ENCODE results near the gene SSBP4. TPM values are rescaled to one million over a fixed set of nuclear protein-coding genes. Genes with fewer than 3 reads are reported as not detected.

The SSBP4 gene
- total RNA-seq, 1 experiment from 2014 or later: 51.2 TPM

DNA sequence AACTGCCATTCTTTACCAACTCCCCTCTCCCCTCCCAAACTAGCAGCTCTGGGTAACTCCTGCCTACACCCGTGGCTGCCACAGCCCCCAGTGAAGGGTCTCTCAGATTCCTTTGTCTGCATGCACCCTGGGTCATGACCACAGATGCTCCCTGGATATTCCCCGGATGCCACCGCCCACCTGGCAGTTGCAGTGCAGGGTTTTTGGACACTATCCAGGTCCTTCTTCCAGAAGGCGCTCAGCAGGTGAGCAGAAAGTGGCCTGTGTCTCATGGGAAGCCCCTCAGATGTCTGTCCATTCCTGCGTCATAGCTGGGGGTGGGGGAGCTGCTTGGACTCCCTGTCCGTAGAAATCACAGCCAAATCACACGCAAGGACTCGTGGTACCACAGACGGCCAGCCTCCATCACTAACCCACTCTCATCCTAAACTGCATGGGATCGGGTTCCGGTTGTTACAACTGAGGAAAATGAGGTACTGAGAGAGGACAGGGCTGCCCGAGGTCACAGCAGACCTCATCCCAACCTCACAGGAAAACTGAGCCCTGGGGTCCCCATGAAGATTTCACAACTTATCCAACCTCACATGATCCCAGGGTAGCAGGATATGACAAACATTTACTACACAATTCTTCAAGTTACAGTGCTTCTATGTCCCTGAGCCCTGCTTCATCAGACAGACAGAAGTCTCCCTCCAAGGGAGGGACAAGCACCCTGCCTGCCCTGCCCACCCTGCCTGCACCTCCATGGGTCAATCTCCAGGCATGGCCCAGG is 64.1 kb downstream of the SSBP4 start (continued):
- TF ChIP-seq, protein P1, sequence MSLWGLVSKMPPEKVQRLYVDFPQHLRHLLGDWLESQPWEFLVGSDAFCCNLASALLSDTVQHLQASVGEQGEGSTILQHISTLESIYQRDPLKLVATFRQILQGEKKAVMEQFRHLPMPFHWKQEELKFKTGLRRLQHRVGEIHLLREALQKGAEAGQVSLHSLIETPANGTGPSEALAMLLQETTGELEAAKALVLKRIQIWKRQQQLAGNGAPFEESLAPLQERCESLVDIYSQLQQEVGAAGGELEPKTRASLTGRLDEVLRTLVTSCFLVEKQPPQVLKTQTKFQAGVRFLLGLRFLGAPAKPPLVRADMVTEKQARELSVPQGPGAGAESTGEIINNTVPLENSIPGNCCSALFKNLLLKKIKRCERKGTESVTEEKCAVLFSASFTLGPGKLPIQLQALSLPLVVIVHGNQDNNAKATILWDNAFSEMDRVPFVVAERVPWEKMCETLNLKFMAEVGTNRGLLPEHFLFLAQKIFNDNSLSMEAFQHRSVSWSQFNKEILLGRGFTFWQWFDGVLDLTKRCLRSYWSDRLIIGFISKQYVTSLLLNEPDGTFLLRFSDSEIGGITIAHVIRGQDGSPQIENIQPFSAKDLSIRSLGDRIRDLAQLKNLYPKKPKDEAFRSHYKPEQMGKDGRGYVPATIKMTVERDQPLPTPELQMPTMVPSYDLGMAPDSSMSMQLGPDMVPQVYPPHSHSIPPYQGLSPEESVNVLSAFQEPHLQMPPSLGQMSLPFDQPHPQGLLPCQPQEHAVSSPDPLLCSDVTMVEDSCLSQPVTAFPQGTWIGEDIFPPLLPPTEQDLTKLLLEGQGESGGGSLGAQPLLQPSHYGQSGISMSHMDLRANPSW (CRISPR knock-in tag; conservative IDR thresholded peaks at IDR 0.05; ENCODE audit: low read depth): no peak
- TF ChIP-seq, protein P2, sequence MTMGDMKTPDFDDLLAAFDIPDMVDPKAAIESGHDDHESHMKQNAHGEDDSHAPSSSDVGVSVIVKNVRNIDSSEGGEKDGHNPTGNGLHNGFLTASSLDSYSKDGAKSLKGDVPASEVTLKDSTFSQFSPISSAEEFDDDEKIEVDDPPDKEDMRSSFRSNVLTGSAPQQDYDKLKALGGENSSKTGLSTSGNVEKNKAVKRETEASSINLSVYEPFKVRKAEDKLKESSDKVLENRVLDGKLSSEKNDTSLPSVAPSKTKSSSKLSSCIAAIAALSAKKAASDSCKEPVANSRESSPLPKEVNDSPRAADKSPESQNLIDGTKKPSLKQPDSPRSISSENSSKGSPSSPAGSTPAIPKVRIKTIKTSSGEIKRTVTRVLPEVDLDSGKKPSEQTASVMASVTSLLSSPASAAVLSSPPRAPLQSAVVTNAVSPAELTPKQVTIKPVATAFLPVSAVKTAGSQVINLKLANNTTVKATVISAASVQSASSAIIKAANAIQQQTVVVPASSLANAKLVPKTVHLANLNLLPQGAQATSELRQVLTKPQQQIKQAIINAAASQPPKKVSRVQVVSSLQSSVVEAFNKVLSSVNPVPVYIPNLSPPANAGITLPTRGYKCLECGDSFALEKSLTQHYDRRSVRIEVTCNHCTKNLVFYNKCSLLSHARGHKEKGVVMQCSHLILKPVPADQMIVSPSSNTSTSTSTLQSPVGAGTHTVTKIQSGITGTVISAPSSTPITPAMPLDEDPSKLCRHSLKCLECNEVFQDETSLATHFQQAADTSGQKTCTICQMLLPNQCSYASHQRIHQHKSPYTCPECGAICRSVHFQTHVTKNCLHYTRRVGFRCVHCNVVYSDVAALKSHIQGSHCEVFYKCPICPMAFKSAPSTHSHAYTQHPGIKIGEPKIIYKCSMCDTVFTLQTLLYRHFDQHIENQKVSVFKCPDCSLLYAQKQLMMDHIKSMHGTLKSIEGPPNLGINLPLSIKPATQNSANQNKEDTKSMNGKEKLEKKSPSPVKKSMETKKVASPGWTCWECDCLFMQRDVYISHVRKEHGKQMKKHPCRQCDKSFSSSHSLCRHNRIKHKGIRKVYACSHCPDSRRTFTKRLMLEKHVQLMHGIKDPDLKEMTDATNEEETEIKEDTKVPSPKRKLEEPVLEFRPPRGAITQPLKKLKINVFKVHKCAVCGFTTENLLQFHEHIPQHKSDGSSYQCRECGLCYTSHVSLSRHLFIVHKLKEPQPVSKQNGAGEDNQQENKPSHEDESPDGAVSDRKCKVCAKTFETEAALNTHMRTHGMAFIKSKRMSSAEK (CRISPR knock-in tag; IDR thresholded peaks at IDR 0.05; ENCODE audit: borderline replicate concordance): no peak
- TF ChIP-seq TCF7 (CRISPR knock-in tag; IDR thresholded peaks at IDR 0.05; ENCODE audit: low read depth): no peak
- TF ChIP-seq, protein P3, sequence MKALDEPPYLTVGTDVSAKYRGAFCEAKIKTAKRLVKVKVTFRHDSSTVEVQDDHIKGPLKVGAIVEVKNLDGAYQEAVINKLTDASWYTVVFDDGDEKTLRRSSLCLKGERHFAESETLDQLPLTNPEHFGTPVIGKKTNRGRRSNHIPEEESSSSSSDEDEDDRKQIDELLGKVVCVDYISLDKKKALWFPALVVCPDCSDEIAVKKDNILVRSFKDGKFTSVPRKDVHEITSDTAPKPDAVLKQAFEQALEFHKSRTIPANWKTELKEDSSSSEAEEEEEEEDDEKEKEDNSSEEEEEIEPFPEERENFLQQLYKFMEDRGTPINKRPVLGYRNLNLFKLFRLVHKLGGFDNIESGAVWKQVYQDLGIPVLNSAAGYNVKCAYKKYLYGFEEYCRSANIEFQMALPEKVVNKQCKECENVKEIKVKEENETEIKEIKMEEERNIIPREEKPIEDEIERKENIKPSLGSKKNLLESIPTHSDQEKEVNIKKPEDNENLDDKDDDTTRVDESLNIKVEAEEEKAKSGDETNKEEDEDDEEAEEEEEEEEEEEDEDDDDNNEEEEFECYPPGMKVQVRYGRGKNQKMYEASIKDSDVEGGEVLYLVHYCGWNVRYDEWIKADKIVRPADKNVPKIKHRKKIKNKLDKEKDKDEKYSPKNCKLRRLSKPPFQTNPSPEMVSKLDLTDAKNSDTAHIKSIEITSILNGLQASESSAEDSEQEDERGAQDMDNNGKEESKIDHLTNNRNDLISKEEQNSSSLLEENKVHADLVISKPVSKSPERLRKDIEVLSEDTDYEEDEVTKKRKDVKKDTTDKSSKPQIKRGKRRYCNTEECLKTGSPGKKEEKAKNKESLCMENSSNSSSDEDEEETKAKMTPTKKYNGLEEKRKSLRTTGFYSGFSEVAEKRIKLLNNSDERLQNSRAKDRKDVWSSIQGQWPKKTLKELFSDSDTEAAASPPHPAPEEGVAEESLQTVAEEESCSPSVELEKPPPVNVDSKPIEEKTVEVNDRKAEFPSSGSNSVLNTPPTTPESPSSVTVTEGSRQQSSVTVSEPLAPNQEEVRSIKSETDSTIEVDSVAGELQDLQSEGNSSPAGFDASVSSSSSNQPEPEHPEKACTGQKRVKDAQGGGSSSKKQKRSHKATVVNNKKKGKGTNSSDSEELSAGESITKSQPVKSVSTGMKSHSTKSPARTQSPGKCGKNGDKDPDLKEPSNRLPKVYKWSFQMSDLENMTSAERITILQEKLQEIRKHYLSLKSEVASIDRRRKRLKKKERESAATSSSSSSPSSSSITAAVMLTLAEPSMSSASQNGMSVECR (CRISPR knock-in tag; IDR thresholded peaks at IDR 0.05; ENCODE audit: borderline replicate concordance): no peak
- no peak for TF ChIP-seq ZNF396 (CRISPR knock-in tag; IDR thresholded peaks at IDR 0.05; ENCODE audit: borderline replicate concordance)
- TF ChIP-seq, protein P4, sequence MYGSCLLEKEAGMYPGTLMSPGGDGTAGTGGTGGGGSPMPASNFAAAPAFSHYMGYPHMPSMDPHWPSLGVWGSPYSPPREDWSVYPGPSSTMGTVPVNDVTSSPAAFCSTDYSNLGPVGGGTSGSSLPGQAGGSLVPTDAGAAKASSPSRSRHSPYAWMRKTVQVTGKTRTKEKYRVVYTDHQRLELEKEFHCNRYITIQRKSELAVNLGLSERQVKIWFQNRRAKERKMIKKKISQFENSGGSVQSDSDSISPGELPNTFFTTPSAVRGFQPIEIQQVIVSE (CRISPR knock-in tag; IDR thresholded peaks at IDR 0.05; ENCODE audit: borderline replicate concordance): no peak
- no peak for TF ChIP-seq ZNF423 (CRISPR knock-in tag; IDR thresholded peaks at IDR 0.05)
- TF ChIP-seq PRRX2 (CRISPR knock-in tag; IDR thresholded peaks at IDR 0.05): no peak
- TF ChIP-seq KAT7 (CRISPR knock-in tag; IDR thresholded peaks at IDR 0.05; ENCODE audit: borderline replicate concordance): no peak
- TF ChIP-seq, protein P5, sequence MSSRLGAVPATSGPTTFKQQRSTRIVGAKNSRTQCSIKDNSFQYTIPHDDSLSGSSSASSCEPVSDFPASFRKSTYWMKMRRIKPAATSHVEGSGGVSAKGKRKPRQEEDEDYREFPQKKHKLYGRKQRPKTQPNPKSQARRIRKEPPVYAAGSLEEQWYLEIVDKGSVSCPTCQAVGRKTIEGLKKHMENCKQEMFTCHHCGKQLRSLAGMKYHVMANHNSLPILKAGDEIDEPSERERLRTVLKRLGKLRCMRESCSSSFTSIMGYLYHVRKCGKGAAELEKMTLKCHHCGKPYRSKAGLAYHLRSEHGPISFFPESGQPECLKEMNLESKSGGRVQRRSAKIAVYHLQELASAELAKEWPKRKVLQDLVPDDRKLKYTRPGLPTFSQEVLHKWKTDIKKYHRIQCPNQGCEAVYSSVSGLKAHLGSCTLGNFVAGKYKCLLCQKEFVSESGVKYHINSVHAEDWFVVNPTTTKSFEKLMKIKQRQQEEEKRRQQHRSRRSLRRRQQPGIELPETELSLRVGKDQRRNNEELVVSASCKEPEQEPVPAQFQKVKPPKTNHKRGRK (CRISPR knock-in tag; IDR thresholded peaks at IDR 0.05; ENCODE audit: borderline replicate concordance): no peak
- TF ChIP-seq NR2C2 (CRISPR knock-in tag; IDR thresholded peaks at IDR 0.05): no peak
- TF ChIP-seq FOXP1 (CRISPR knock-in tag; IDR thresholded peaks at IDR 0.05; ENCODE audit: borderline replicate concordance): no peak

Small RNA genes lying within 50 kb of the gene (microRNA-seq; reads per million reads assigned to microRNA genes)
- not detected for gene MIR3189 (ENCODE audit: borderline number of aligned reads)

Other genes with a start within 250 kb of the SSBP4 start
- gene IFI30, start 245.6 kb upstream of the SSBP4 start, total RNA-seq (2021): 20.2 to 30.3 TPM (median 26.2 TPM) in 3 replicates
- gene MPV17L2, start 226.2 kb upstream of the SSBP4 start, total RNA-seq (2021): 26.3 to 29.8 TPM (median 28.0 TPM) in 3 replicates
- 12.2 to 14.7 TPM (median 14.6 TPM) in 3 replicates for gene RAB3A, start 215.4 kb upstream of the SSBP4 start, total RNA-seq (2021)
- gene PDE4C, start 193.0 kb upstream of the SSBP4 start, total RNA-seq (2021): 3.0 to 5.7 TPM (median 3.8 TPM) in 3 replicates
- 0.46 to 1.0 TPM (median 0.61 TPM) in 3 replicates for gene IQCN, start 144.9 kb upstream of the SSBP4 start, total RNA-seq (2021)
- gene JUND, start 137.8 kb upstream of the SSBP4 start, total RNA-seq (2021): 121 to 137 TPM (median 133 TPM) in 3 replicates
- gene LSM4, start 96.3 kb upstream of the SSBP4 start, total RNA-seq (2021): 373 to 434 TPM (median 409 TPM) in 3 replicates
- gene PGPEP1, start 78.8 kb upstream of the SSBP4 start, total RNA-seq (2021): 39.2 to 68.1 TPM (median 40.8 TPM) in 3 replicates
- gene GDF15, start 33.2 kb upstream of the SSBP4 start, total RNA-seq (2021): 18.3 to 27.3 TPM (median 19.1 TPM) in 3 replicates
- 0.07 to 0.31 TPM (median 0.18 TPM) in 3 replicates for gene LRRC25, start 21.8 kb upstream of the SSBP4 start, total RNA-seq (2021)
- 236 to 310 TPM (median 307 TPM) in 3 replicates for gene ISYNA1, start 18.7 kb downstream of the SSBP4 start, total RNA-seq (2021)
- gene ELL, start 102.7 kb downstream of the SSBP4 start, total RNA-seq (2021): 11.6 to 17.3 TPM (median 13.1 TPM) in 3 replicates
- 345 to 423 TPM (median 410 TPM) in 3 replicates for gene FKBP8, start 124.2 kb downstream of the SSBP4 start, total RNA-seq (2021)
- gene KXD1, start 138.5 kb downstream of the SSBP4 start, total RNA-seq (2021): 136 to 155 TPM (median 154 TPM) in 3 replicates
- gene UBA52, start 152.5 kb downstream of the SSBP4 start, total RNA-seq (2021): 1,300 to 1,361 TPM (median 1,328 TPM) in 3 replicates
- 90.2 to 107 TPM (median 99.0 TPM) in 3 replicates for gene REX1BD, start 169.4 kb downstream of the SSBP4 start, total RNA-seq (2021)
- gene CRLF1, start 187.4 kb downstream of the SSBP4 start, total RNA-seq (2021): 36.4 to 55.8 TPM (median 51.4 TPM) in 3 replicates
- gene TMEM59L, start 193.5 kb downstream of the SSBP4 start, total RNA-seq (2021): 14.8 to 30.0 TPM (median 27.3 TPM) in 3 replicates
- 13.1 to 14.2 TPM (median 14.2 TPM) in 3 replicates for gene KLHL26, start 217.6 kb downstream of the SSBP4 start, total RNA-seq (2021)

Data from WTC11 (cell line).